DOHH2 (cell line): Measurements from ENCODE around the gene PRRT1B.

Source experiments
- EZH2phosphoT487 ChIP-seq: fragments of 200-600 bp; sonication (generic); IDR thresholded peaks from 2 replicates; pipeline ENCODE4 v1.6.1; 2017; ENCODE audit warnings: borderline replicate concordance, mild to moderate bottlenecking, antibody characterized with exemption, low read length, moderate library complexity, mixed read lengths
- TF ChIP-seq, protein P1 (sequence below): fragments of 200-600 bp; sonication (generic); IDR thresholded peaks from one replicate; pipeline ENCODE4 v1.5.1; 2014; ENCODE audit warnings: antibody characterized with exemption, mild to moderate bottlenecking, low read depth, low read length; ENCODE audit not compliant: poor library complexity, severe bottlenecking

DNA sequence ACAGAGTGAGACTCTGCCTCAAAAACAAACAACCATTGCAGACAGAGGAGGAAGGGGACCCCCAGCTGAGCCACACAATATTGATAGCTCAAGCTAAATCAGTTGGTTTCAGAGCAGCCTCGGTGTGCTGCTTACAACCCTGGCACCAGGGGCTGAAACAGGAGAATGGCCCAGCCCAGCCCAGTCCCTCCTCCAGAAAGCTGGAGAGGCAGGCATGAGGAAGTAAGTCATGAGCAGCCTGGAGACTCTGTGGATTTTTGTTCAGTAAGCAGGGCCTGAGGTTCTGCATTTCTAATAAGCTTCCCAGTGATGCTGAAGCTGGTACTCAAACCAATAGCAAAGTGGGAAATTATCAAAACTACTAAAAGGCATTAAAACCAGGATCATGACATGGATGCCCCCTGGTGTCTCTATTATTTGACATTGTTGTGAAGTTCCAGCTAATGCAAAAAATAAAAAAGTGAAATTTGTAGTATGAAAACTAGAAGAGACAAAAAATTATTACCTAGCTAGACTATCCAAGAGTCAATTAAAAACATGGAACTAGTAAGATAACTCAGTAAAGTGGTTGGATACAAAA lies 14.2 kb downstream of the PRRT1B start:
- TF ChIP-seq, protein P1, sequence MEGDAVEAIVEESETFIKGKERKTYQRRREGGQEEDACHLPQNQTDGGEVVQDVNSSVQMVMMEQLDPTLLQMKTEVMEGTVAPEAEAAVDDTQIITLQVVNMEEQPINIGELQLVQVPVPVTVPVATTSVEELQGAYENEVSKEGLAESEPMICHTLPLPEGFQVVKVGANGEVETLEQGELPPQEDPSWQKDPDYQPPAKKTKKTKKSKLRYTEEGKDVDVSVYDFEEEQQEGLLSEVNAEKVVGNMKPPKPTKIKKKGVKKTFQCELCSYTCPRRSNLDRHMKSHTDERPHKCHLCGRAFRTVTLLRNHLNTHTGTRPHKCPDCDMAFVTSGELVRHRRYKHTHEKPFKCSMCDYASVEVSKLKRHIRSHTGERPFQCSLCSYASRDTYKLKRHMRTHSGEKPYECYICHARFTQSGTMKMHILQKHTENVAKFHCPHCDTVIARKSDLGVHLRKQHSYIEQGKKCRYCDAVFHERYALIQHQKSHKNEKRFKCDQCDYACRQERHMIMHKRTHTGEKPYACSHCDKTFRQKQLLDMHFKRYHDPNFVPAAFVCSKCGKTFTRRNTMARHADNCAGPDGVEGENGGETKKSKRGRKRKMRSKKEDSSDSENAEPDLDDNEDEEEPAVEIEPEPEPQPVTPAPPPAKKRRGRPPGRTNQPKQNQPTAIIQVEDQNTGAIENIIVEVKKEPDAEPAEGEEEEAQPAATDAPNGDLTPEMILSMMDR = no peak
- TF ChIP-seq EZH2phosphoT487 = no peak
